Subcutaneous abdominal adipose tissue (tissue), 5 donors: Measurements from ENCODE around the gene GSTO1.
A peak's percentile ranks its signal among the peaks of the same experiment; 100 is the strongest.

Source experiments
- H3K27ac ChIP-seq: one replicate; pipeline ENCODE4 v1.7.0; 2013; ENCODE audit warnings: low read depth, mild to moderate bottlenecking, inconsistent platforms, low read length, moderate library complexity
- H3K27me3 ChIP-seq, 5 donors: one replicate each; pipeline ENCODE4 v1.7.0; 2013; ENCODE audit warnings: low read length in 5 of 5, inconsistent platforms in 1 of 5; ENCODE audit not compliant: control insufficient read depth in 5 of 5, insufficient read depth in 4 of 5
- H3K36me3 ChIP-seq, 5 donors: one replicate each; pipeline ENCODE4 v1.7.0; 2013; ENCODE audit warnings: low read length in 5 of 5; ENCODE audit not compliant: control insufficient read depth in 5 of 5, insufficient read depth in 5 of 5
- H3K4me1 ChIP-seq, 5 donors: one replicate each; pipeline ENCODE4 v1.7.0; 2013; ENCODE audit warnings: low read length in 5 of 5, mild to moderate bottlenecking in 3 of 5, moderate library complexity in 1 of 5; ENCODE audit not compliant: control insufficient read depth in 5 of 5, insufficient read depth in 5 of 5
- H3K4me3 ChIP-seq, 5 donors: one replicate each; pipeline ENCODE4 v1.7.0; 2013; ENCODE audit warnings: low read length in 5 of 5, low read depth in 1 of 5
- H3K9ac ChIP-seq, 5 donors: one replicate each; pipeline ENCODE4 v1.7.0; 2013; ENCODE audit warnings: low read length in 5 of 5, mild to moderate bottlenecking in 4 of 5, moderate library complexity in 3 of 5
- H3K9me3 ChIP-seq, 5 donors: one replicate each; pipeline ENCODE4 v1.7.0; 2013; ENCODE audit warnings: low read length in 5 of 5; ENCODE audit not compliant: control insufficient read depth in 5 of 5
- donor health status: healthy.
- donor health status: healthy.
- donor health status: healthy.
- donor health status: healthy.
- donor health status: healthy.

The GSTO1 gene

DNA sequence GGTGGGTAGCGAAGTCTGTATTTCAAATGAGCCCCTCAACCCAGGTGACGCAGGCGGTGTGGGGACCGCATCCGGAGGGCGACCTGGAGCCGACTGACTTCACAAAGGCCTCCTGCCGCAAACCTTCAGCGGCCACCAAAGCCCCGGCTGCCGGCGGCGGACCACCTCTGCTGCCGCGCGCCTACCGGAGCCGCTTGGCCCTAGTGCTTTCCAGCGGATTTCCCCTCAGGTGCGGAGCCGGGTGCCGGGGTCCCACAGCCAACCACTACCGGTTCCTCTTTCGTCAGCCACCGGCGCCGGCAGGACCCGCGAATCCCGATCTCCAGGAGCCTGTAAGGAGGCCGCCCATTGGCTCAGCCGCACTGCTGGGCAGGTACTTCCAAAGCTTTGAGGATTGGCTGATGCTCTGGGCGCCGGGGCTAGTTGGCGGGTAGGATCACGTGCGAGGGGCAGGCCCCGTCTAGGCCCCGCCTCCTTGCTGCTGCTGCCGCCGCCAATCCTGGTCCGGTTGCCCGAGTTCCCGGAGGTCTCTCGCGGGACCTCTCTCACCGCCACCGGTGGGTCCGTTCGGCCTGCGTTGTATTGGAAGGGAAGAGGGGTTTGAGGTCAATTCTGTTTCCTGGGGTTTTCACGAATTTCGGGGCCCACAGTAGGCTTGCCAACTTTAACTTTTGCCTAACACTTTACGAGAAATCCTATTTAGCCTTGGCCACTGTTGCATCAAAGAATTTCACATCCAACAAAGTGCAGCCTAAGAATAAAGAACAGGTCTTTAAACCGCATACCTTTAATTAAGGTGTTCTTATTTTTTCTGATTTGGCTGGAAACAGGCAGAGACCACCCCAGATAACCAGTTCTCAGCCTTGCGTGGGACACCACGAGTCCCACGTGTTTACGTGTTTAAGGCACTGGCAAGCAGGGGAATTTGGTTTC, 14.3 kb downstream of the GSTO1 start, which contains the start of gene GSTO2:
TSS of gene GSTO2 (plus strand) at position 472 of the 933 bp plus-strand sequence. CDS start 5,732 bp downstream, outside the sequence.
- H3K9ac ChIP-seq, result peak within 1 kb of the TSS; percentile 84 to 94 (median 87)
- no peaks in the 10 kb centered on the region for H3K27me3 ChIP-seq
- peaks cover 16 to 31% (median 18%) of the 10 kb centered on the region in 5 donors for H3K36me3 ChIP-seq
- no peaks in the 10 kb centered on the region for H3K9me3 ChIP-seq
- peak within 1 kb of the TSS; percentile 87 to 95 (median 90) for H3K4me3 ChIP-seq
- H3K4me1 ChIP-seq, result peaks cover 0 to 16% (median 14%) of the 10 kb centered on the region in 5 donors
- H3K27ac ChIP-seq, result peak within 1 kb of the TSS; percentile 88

- no peaks in the 10 kb centered on the region for H3K36me3 ChIP-seq
- no peak overlapping the region for H3K4me3 ChIP-seq
- no peak overlapping the region for H3K9ac ChIP-seq
- H3K9me3 ChIP-seq, result no peaks in the 10 kb centered on the region
- H3K27me3 ChIP-seq, result peaks cover 0 to 20% (median 11%) of the 10 kb centered on the region in 5 donors
- H3K27ac ChIP-seq, result no peak overlapping the region
- H3K4me1 ChIP-seq, result peaks cover 0 to 17% (median 13%) of the 10 kb centered on the region in 5 donors
Measured at GRCh38 chr10:104273286-104273685, 18.6 kb downstream of the GSTO1 start.

GRCh38 chr10:104273899-104274575, 19.3 kb downstream of the GSTO1 start:
- no peak overlapping the region for H3K27ac ChIP-seq
- H3K4me3 ChIP-seq, result no peak overlapping the region
- peaks cover 0 to 14% (median 10%) of the 10 kb centered on the region in 5 donors for H3K4me1 ChIP-seq
- no peaks in the 10 kb centered on the region for H3K36me3 ChIP-seq
- H3K9me3 ChIP-seq, result no peaks in the 10 kb centered on the region
- no peak overlapping the region for H3K9ac ChIP-seq
- peaks cover 0 to 20% (median 11%) of the 10 kb centered on the region in 5 donors for H3K27me3 ChIP-seq

DNA sequence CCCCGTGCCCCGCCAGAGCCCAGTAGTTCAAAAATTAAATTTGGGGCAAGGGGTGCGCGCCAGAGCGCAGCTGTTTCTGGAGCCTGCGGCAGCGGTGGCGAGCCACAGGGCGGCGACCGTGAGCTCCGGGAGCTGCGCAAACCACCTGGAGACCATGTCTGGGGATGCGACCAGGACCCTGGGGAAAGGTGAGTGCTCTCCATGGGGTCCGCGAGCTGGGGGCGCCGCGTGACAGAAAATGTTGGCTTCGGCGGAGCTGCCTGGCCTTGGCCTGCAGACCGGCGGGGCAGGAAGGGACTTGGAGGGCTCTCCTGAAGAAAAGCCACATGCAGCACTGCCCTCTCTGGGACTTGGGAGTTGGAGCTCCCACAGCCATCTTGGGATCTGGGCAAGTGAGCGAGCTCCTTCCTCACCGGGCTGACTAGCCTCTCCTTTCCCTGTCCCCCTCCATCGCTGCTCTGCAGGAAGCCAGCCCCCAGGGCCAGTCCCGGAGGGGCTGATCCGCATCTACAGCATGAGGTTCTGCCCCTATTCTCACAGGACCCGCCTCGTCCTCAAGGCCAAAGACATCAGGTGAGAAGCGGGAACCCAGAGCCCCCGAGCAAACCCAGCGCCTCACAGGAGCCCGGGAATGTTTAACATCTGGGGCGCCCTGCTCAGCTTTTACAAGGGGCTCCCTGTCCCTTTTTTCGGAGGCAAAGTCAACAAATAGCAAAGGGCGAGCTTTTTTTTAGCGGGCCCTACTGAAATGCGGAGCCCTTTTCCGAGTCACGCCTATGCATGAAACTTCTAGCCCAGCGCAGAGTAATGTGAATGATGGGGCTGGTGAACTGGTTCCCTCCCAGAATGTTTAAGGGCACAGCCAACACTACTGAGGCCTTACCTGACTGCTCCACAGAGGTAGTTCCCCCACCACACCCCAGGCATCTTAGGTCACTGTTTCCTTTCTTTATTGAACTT, 20.4 kb downstream of the GSTO1 start:
- peaks cover 0 to 8% (median 6%) of the 10 kb centered on the region in 5 donors for H3K4me1 ChIP-seq
- H3K27ac ChIP-seq, result no peak overlapping the region
- H3K9me3 ChIP-seq, result no peaks in the 10 kb centered on the region
- no peak overlapping the region for H3K9ac ChIP-seq
- peaks cover 0 to 20% (median 11%) of the 10 kb centered on the region in 5 donors for H3K27me3 ChIP-seq
- peak overlapping the region in 1 of 5 donors; percentile 2 for H3K4me3 ChIP-seq
- no peaks in the 10 kb centered on the region for H3K36me3 ChIP-seq

GRCh38 chr10:104276192-104276591, 21.5 kb downstream of the GSTO1 start:
- H3K4me3 ChIP-seq, result no peak overlapping the region
- H3K9ac ChIP-seq, result no peak overlapping the region
- peaks cover 0 to 8% (median 6%) of the 10 kb centered on the region in 5 donors for H3K4me1 ChIP-seq
- H3K36me3 ChIP-seq, result no peaks in the 10 kb centered on the region
- H3K27ac ChIP-seq, result no peak overlapping the region
- no peaks in the 10 kb centered on the region for H3K9me3 ChIP-seq
- H3K27me3 ChIP-seq, result peaks cover 0 to 20% (median 11%) of the 10 kb centered on the region in 5 donors

GRCh38 chr10:104277785-104278184, 23.1 kb downstream of the GSTO1 start:
- peaks cover 0 to 20% (median 11%) of the 10 kb centered on the region in 5 donors for H3K27me3 ChIP-seq

DNA sequence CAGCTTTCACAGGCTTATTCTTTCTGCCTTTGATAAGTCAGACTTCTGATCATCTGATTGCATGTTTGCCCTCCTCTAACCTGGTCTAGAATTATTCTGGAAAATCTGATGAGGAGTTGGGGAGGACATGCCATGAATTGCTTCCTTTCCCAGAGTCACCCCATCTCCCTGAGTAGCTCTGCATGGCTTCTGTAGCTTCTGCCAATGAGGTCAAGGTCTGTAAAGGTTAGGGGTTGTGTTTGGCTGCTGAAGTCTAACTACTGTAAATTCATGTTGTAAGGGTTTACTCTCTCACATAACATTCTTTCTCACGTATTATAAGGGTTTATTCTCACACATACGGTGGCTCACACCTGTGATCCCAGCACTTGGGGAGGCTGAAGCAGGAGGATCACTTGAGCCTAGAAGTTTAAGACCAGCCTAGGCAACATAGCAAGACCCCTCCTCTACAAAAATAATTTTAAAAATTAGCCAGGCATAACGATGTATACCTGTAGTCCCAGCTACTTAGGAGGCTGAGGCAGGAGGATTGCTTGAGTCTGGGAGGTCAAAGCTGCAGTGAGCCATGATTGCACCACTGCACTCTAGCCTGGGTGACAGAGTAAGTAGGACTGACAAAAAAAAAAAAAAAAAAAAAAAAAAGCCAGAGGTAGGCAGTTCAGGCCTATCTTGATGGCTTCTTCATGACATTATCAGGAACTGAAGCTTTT, 25.0 kb downstream of the GSTO1 start:
- no peaks in the 10 kb centered on the region for H3K9me3 ChIP-seq
- H3K27me3 ChIP-seq, result peaks cover 0 to 15% (median 9%) of the 10 kb centered on the region in 5 donors
- H3K4me3 ChIP-seq, result no peak overlapping the region
- no peaks in the 10 kb centered on the region for H3K36me3 ChIP-seq
- H3K4me1 ChIP-seq, result peaks cover 0 to 4% (median 3%) of the 10 kb centered on the region in 5 donors
- no peak overlapping the region for H3K9ac ChIP-seq
- no peak overlapping the region for H3K27ac ChIP-seq

More at GRCh38 chr10:104277785-104278184, 23.1 kb downstream of the GSTO1 start:
- Histone ChIP-seq H3K4me3 (no peak overlapping the region), H3K9me3 (no peaks in the 10 kb centered on the region), H3K9ac (no peak overlapping the region), H3K36me3 (no peaks in the 10 kb centered on the region), H3K4me1 (peaks cover 0 to 8% (median 6%) of the 10 kb centered on the region in 5 donors), H3K27ac (no peak overlapping the region)

- H3K9ac ChIP-seq, result no peak overlapping the region
- no peaks in the 10 kb centered on the region for H3K9me3 ChIP-seq
Measured at GRCh38 chr10:104281694-104282093, 27.0 kb downstream of the GSTO1 start.

DNA sequence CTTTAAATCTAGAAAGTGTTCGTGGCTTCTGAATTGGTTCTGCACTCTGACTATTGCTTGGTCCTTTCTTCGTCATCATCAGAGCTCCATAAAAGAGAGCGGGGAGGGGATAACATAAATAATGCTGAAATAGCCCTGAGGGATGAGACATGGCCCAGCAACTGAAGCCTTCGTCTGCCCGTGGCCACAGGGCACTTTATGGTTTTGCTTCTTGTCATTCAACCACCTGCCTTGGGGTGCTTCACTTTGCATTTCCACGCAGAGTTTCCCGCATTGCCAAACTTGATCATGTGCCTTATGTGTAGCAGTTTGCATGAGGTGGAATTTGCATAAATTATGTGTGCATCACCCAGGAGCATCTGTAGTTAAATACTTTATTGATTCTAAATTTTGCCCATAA, 30.2 kb downstream of the GSTO1 start:
- no peak overlapping the region for H3K27ac ChIP-seq
- H3K36me3 ChIP-seq, result no peaks in the 10 kb centered on the region
- no peak overlapping the region for H3K4me3 ChIP-seq
- H3K9me3 ChIP-seq, result no peaks in the 10 kb centered on the region
- H3K27me3 ChIP-seq, result no peaks in the 10 kb centered on the region
- no peak overlapping the region for H3K9ac ChIP-seq
- H3K4me1 ChIP-seq, result no peaks in the 10 kb centered on the region

More at GRCh38 chr10:104281694-104282093, 27.0 kb downstream of the GSTO1 start:
- H3K27ac ChIP-seq, result no peak overlapping the region
- no peaks in the 10 kb centered on the region for H3K4me1 ChIP-seq
- no peaks in the 10 kb centered on the region for H3K36me3 ChIP-seq
- no peak overlapping the region for H3K4me3 ChIP-seq
- H3K27me3 ChIP-seq, result peaks cover 0 to 4% (median 0%) of the 10 kb centered on the region in 5 donors
